OCI-LY7 (cell line): Measurements from ENCODE around the gene DIAPH2. TPM values are rescaled to one million over a fixed set of nuclear protein-coding genes. Genes with fewer than 3 reads are reported as not detected.

Experiments
- BruUV-seq: library from RNA; stranded (reverse); fragments of 400-500 nt; replicated peaks from 2 replicates; lab custom pipeline; 2021; lab: Mats Ljungman, UMichigan
- CTCF ChIA-PET: fragments of 300-600 bp; sonication (Branson Sonifier 250); formaldehyde crosslinking; loops from one replicate; lab custom pipeline; 2022; ENCODE audit warnings: antibody characterized with exemption; ENCODE audit not compliant: unreplicated experiment; lab: Charles Lee
- POLR2A ChIA-PET: fragments of 300-600 bp; sonication (Branson Sonifier 250); formaldehyde crosslinking; loops from one replicate; lab custom pipeline; 2022; ENCODE audit warnings: antibody characterized with exemption; lab: Charles Lee
- DNase-seq: peaks from one replicate; pipeline ENCODE4 v3.0.0-alpha.2; 2015; ENCODE audit warnings: low spot score
- H2AFZ ChIP-seq: fragments of 200-600 bp; sonication (generic), shearing (Covaris generic); 2 replicates; pipeline ENCODE4 v1.6.1; 2014; ENCODE audit warnings: mild to moderate bottlenecking, antibody characterized with exemption, low read length, moderate library complexity
- H3K27ac ChIP-seq: fragments of 200-600 bp; sonication (generic); 2 replicates; pipeline ENCODE4 v1.5.1; 2014; ENCODE audit warnings: mixed run types, low read depth, mild to moderate bottlenecking, moderate library complexity, low read length, inconsistent platforms; ENCODE audit not compliant: poor library complexity, severe bottlenecking
- H3K36me3 ChIP-seq: fragments of 200-600 bp; sonication (generic); 2 replicates; pipeline ENCODE4 v1.6.1; 2014; ENCODE audit warnings: mild to moderate bottlenecking, antibody characterized with exemption, low read length, moderate library complexity, mixed read lengths; ENCODE audit not compliant: insufficient read depth
- H3K4me1 ChIP-seq: fragments of 200-600 bp; sonication (generic); 2 replicates; pipeline ENCODE4 v1.5.1; 2014; ENCODE audit warnings: mild to moderate bottlenecking, low read length; ENCODE audit not compliant: insufficient read depth, poor library complexity, severe bottlenecking
- H3K4me2 ChIP-seq: fragments of 200-600 bp; sonication (generic); 2 replicates; pipeline ENCODE4 v1.6.1; 2014; ENCODE audit warnings: mild to moderate bottlenecking, low read length
- H3K4me3 ChIP-seq: fragments of 200-600 bp; sonication (generic); 2 replicates; pipeline ENCODE4 v1.5.1; 2014; ENCODE audit warnings: mild to moderate bottlenecking, low read depth, low read length; ENCODE audit not compliant: poor library complexity, severe bottlenecking
- H3K79me2 ChIP-seq: fragments of 200-600 bp; sonication (generic); 2 replicates; pipeline ENCODE4 v1.6.1; 2016; ENCODE audit warnings: low read depth, mild to moderate bottlenecking, low read length, moderate library complexity, mixed read lengths; ENCODE audit not compliant: insufficient read depth
- H3K9me2 ChIP-seq: fragments of 200-600 bp; sonication (generic); 2 replicates; pipeline ENCODE4 v1.6.1; 2016; ENCODE audit warnings: mild to moderate bottlenecking, low read length, mixed read lengths; ENCODE audit not compliant: insufficient read depth
- H3K9me3 ChIP-seq: fragments of 200-600 bp; sonication (generic); 2 replicates; pipeline ENCODE4 v1.6.1; 2014; ENCODE audit warnings: mild to moderate bottlenecking, mixed run types, low read length, mixed read lengths
- H4K20me1 ChIP-seq: fragments of 200-600 bp; sonication (generic); 2 replicates; pipeline ENCODE4 v1.6.1; 2014; ENCODE audit warnings: mild to moderate bottlenecking, antibody characterized with exemption, low read length, moderate library complexity, mixed read lengths; ENCODE audit not compliant: insufficient read depth
- CTCF ChIP-seq: fragments of 200-600 bp; sonication (generic); conservative IDR thresholded peaks from 2 replicates; pipeline ENCODE4 v1.5.1; 2014; ENCODE audit warnings: mild to moderate bottlenecking, antibody characterized with exemption, low read length, moderate library complexity, mixed read lengths
- EZH2phosphoT487 ChIP-seq: fragments of 200-600 bp; sonication (generic); IDR thresholded peaks from 2 replicates; pipeline ENCODE4 v1.6.1; 2018; ENCODE audit warnings: low read depth, borderline replicate concordance, mild to moderate bottlenecking, mixed run types, antibody characterized with exemption, low read length, moderate library complexity, mixed read lengths
- intact Hi-C: fragments of 100-400 bp; cut with micrococcal nuclease; formaldehyde crosslinking; loops from one replicate; pipeline ENCODE4 v1.10.0; 2022; ENCODE audit not compliant: unreplicated experiment
- total RNA-seq, 2 experiments: library from RNA; depleted of rRNA in 1 of 2; stranded (reverse); fragments of >200 nt in 1 of 2; shearing (Covaris generic) in 1 of 2; gene quantifications; 2 replicates each; pipeline ENCODE4 v1.2.3, GENCODE V29; 2014 to 2022

The DIAPH2 gene
- total RNA-seq, 2 experiments from 2014 or later: 21.3 to 21.5 TPM

- Histone ChIP-seq H3K79me2 (no peaks in the 10 kb centered on the region), H3K4me2 (no peak overlapping the region), H3K9me3 (no peaks in the 10 kb centered on the region), H2AFZ (no peak overlapping the region), H4K20me1 (no peaks in the 10 kb centered on the region), H3K4me3 (no peak overlapping the region), H3K9me2 (no peaks in the 10 kb centered on the region), H3K4me1 (peaks cover 5% of the 10 kb centered on the region), H3K36me3 (no peaks in the 10 kb centered on the region), H3K27ac (no peak overlapping the region)
- TF ChIP-seq EZH2phosphoT487: no peak
- TF ChIP-seq CTCF: no peak
- no TSS peak for BruUV-seq
- no peak for DNase-seq
- intact Hi-C loops: no loop called here
- ChIA-PET POLR2A (interaction anchor here (0.6 kb wide), 1 partner anchor 305 kb away, joined by 7 read pairs; no protein-coding TSS in a partner anchor), CTCF (interaction anchor here (0.6 kb wide), 1 partner anchor 660 kb away, joined by 3 read pairs; no protein-coding TSS in a partner anchor)
Observed at GRCh38 chrX:97401586-97402136, 717.0 kb downstream of the DIAPH2 start.

GRCh38 chrX:97402333-97402732 lies 717.7 kb downstream of the DIAPH2 start:
- intact Hi-C loops: no loop called here
- BruUV-seq: no TSS peak
- Histone ChIP-seq H3K79me2 (no peaks in the 10 kb centered on the region), H3K27ac (no peak overlapping the region), H3K4me3 (no peak overlapping the region), H3K9me3 (no peaks in the 10 kb centered on the region), H3K4me1 (peaks cover 5% of the 10 kb centered on the region), H3K4me2 (no peak overlapping the region), H2AFZ (no peak overlapping the region), H3K9me2 (no peaks in the 10 kb centered on the region), H3K36me3 (no peaks in the 10 kb centered on the region), H4K20me1 (no peaks in the 10 kb centered on the region)
- CTCF ChIA-PET: no interaction called here
- no peak for TF ChIP-seq CTCF
- no peak for TF ChIP-seq EZH2phosphoT487
- DNase-seq: no peak
- POLR2A ChIA-PET: interaction anchor here (0.6 kb wide), 1 partner anchor 304 kb away, joined by 7 read pairs; no protein-coding TSS in a partner anchor

- Histone ChIP-seq H3K27ac (no peak overlapping the region), H4K20me1 (no peaks in the 10 kb centered on the region), H3K4me1 (peaks cover 5% of the 10 kb centered on the region), H2AFZ (no peak overlapping the region), H3K4me3 (no peak overlapping the region), H3K9me2 (no peaks in the 10 kb centered on the region), H3K79me2 (no peaks in the 10 kb centered on the region), H3K36me3 (no peaks in the 10 kb centered on the region), H3K9me3 (no peaks in the 10 kb centered on the region), H3K4me2 (no peak overlapping the region)
- intact Hi-C loops: no loop called here
- no TSS peak for BruUV-seq
- ChIA-PET CTCF (no interaction called here), POLR2A (interaction anchor here (1.0 kb wide), 1 partner anchor 12 kb away, joined by 3 read pairs; no protein-coding TSS in a partner anchor)
- TF ChIP-seq CTCF: no peak
- DNase-seq: no peak
Observed at GRCh38 chrX:97402903-97403302, 718.3 kb downstream of the DIAPH2 start.
